Activated naive CD8-positive, alpha-beta T cell treated with anti-CD3 and anti-CD28 coated beads for 36 hours (primary cell): ENCODE measurements around the gene HGF. TPM values are rescaled to one million over a fixed set of nuclear protein-coding genes. Genes with fewer than 3 reads are reported as not detected.

Experiments
- DNase-seq: peaks from one replicate; pipeline ENCODE4 v3.0.0; 2021
- H3K27ac Mint-ChIP-seq: one replicate; pipeline ENCODE4 v1.8.0; 2022; ENCODE audit warnings: mild to moderate bottlenecking, moderate library complexity, mixed read lengths
- H3K27me3 Mint-ChIP-seq: one replicate; pipeline ENCODE4 v1.8.0; 2022; ENCODE audit warnings: mild to moderate bottlenecking, mixed read lengths
- H3K36me3 Mint-ChIP-seq: one replicate; pipeline ENCODE4 v1.8.0; 2021; ENCODE audit warnings: mild to moderate bottlenecking, mixed read lengths
- H3K4me1 Mint-ChIP-seq: one replicate; pipeline ENCODE4 v1.8.0; 2021; ENCODE audit warnings: mixed read lengths
- H3K4me3 Mint-ChIP-seq: one replicate; pipeline ENCODE4 v1.8.0; 2022; ENCODE audit warnings: mild to moderate bottlenecking, moderate library complexity, mixed read lengths
- H3K9me3 Mint-ChIP-seq: one replicate; pipeline ENCODE4 v1.8.0; 2022; ENCODE audit warnings: mixed read lengths
- total RNA-seq, 2 experiments: library from RNA; stranded (reverse); gene quantifications; one replicate each; pipeline ENCODE4 v1.2.3, GENCODE V29; 2021

HGF gene
- total RNA-seq, 2 experiments from 2014 or later: not detected

GRCh38 chr7:81715984-81716588, 53.8 kb downstream of the HGF start:
- no peaks in the 10 kb centered on the region for H3K27me3 Mint-ChIP-seq
- no peaks in the 10 kb centered on the region for H3K4me1 Mint-ChIP-seq
- H3K27ac Mint-ChIP-seq: no peak overlapping the region
- no peaks in the 10 kb centered on the region for H3K36me3 Mint-ChIP-seq
- DNase-seq: no peak
- H3K9me3 Mint-ChIP-seq: no peaks in the 10 kb centered on the region
- no peak overlapping the region for H3K4me3 Mint-ChIP-seq

- H3K27ac Mint-ChIP-seq: no peak overlapping the region
- H3K36me3 Mint-ChIP-seq: no peaks in the 10 kb centered on the region
- DNase-seq: no peak
- H3K4me1 Mint-ChIP-seq: no peaks in the 10 kb centered on the region
- no peaks in the 10 kb centered on the region for H3K27me3 Mint-ChIP-seq
- no peak overlapping the region for H3K4me3 Mint-ChIP-seq
- no peaks in the 10 kb centered on the region for H3K9me3 Mint-ChIP-seq
These were observed 55.5 kb downstream of the HGF start for GRCh38 chr7:81714306-81714705.

- no peaks in the 10 kb centered on the region for H3K27me3 Mint-ChIP-seq
- no peaks in the 10 kb centered on the region for H3K4me1 Mint-ChIP-seq
- no peak overlapping the region for H3K4me3 Mint-ChIP-seq
- DNase-seq: no peak
- H3K36me3 Mint-ChIP-seq: no peaks in the 10 kb centered on the region
- no peaks in the 10 kb centered on the region for H3K9me3 Mint-ChIP-seq
- no peak overlapping the region for H3K27ac Mint-ChIP-seq
These were observed 59.1 kb downstream of the HGF start for GRCh38 chr7:81710751-81711150.

- no peak overlapping the region for H3K27ac Mint-ChIP-seq
- no peak overlapping the region for H3K4me3 Mint-ChIP-seq
- DNase-seq: no peak
- no peaks in the 10 kb centered on the region for H3K4me1 Mint-ChIP-seq
- H3K36me3 Mint-ChIP-seq: no peaks in the 10 kb centered on the region
- no peaks in the 10 kb centered on the region for H3K9me3 Mint-ChIP-seq
- H3K27me3 Mint-ChIP-seq: no peaks in the 10 kb centered on the region
These were observed 60.0 kb downstream of the HGF start for GRCh38 chr7:81709836-81710235.

GRCh38 chr7:81707966-81708365, 61.9 kb downstream of the HGF start:
- Mint-ChIP-seq H3K27me3 (no peaks in the 10 kb centered on the region), H3K4me3 (no peak overlapping the region), H3K4me1 (no peaks in the 10 kb centered on the region), H3K9me3 (no peaks in the 10 kb centered on the region), H3K27ac (no peak overlapping the region), H3K36me3 (no peaks in the 10 kb centered on the region)
- DNase-seq: no peak

- Mint-ChIP-seq H3K27me3 (no peaks in the 10 kb centered on the region), H3K36me3 (no peaks in the 10 kb centered on the region), H3K9me3 (no peaks in the 10 kb centered on the region), H3K4me1 (no peaks in the 10 kb centered on the region), H3K27ac (no peak overlapping the region), H3K4me3 (no peak overlapping the region)
- no peak for DNase-seq
These were observed 62.7 kb downstream of the HGF start for GRCh38 chr7:81707196-81707595.

GRCh38 chr7:81705206-81705605, 64.6 kb downstream of the HGF start:
- H3K36me3 Mint-ChIP-seq: no peaks in the 10 kb centered on the region
- no peak for DNase-seq
- H3K9me3 Mint-ChIP-seq: no peaks in the 10 kb centered on the region
- H3K4me3 Mint-ChIP-seq: no peak overlapping the region
- no peaks in the 10 kb centered on the region for H3K4me1 Mint-ChIP-seq
- no peak overlapping the region for H3K27ac Mint-ChIP-seq
- no peaks in the 10 kb centered on the region for H3K27me3 Mint-ChIP-seq

GRCh38 chr7:81704595-81704994, 65.3 kb downstream of the HGF start:
- Mint-ChIP-seq H3K27ac (no peak overlapping the region), H3K9me3 (no peaks in the 10 kb centered on the region), H3K36me3 (no peaks in the 10 kb centered on the region), H3K4me1 (no peaks in the 10 kb centered on the region), H3K27me3 (no peaks in the 10 kb centered on the region), H3K4me3 (no peak overlapping the region)
- no peak for DNase-seq

- Mint-ChIP-seq H3K36me3 (no peaks in the 10 kb centered on the region), H3K27ac (no peak overlapping the region), H3K9me3 (no peaks in the 10 kb centered on the region), H3K4me1 (no peaks in the 10 kb centered on the region), H3K4me3 (no peak overlapping the region), H3K27me3 (no peaks in the 10 kb centered on the region)
- no peak for DNase-seq
These were observed 70.9 kb downstream of the HGF start for GRCh38 chr7:81698965-81699364.

GRCh38 chr7:81694711-81695110, 75.1 kb downstream of the HGF start:
- no peak overlapping the region for H3K4me3 Mint-ChIP-seq
- no peaks in the 10 kb centered on the region for H3K36me3 Mint-ChIP-seq
- no peak overlapping the region for H3K27ac Mint-ChIP-seq
- no peaks in the 10 kb centered on the region for H3K4me1 Mint-ChIP-seq
- no peak for DNase-seq
- no peaks in the 10 kb centered on the region for H3K27me3 Mint-ChIP-seq
- H3K9me3 Mint-ChIP-seq: no peaks in the 10 kb centered on the region

- Mint-ChIP-seq H3K4me3 (no peak overlapping the region), H3K27ac (no peak overlapping the region), H3K4me1 (no peaks in the 10 kb centered on the region), H3K27me3 (no peaks in the 10 kb centered on the region), H3K9me3 (no peaks in the 10 kb centered on the region), H3K36me3 (no peaks in the 10 kb centered on the region)
- no peak for DNase-seq
These were observed 76.0 kb downstream of the HGF start for GRCh38 chr7:81693894-81694293.

- H3K27me3 Mint-ChIP-seq: no peaks in the 10 kb centered on the region
- no peaks in the 10 kb centered on the region for H3K9me3 Mint-ChIP-seq
- H3K27ac Mint-ChIP-seq: no peak overlapping the region
- no peaks in the 10 kb centered on the region for H3K36me3 Mint-ChIP-seq
- no peak overlapping the region for H3K4me3 Mint-ChIP-seq
- DNase-seq: no peak
- H3K4me1 Mint-ChIP-seq: no peaks in the 10 kb centered on the region
These were observed 76.8 kb downstream of the HGF start for GRCh38 chr7:81693080-81693479.

- Mint-ChIP-seq H3K4me3 (no peak overlapping the region), H3K27me3 (no peaks in the 10 kb centered on the region), H3K4me1 (no peaks in the 10 kb centered on the region), H3K27ac (no peak overlapping the region), H3K36me3 (no peaks in the 10 kb centered on the region), H3K9me3 (no peaks in the 10 kb centered on the region)
- no peak for DNase-seq
These were observed 77.5 kb downstream of the HGF start for GRCh38 chr7:81692146-81692905.

GRCh38 chr7:81691199-81691821, 78.5 kb downstream of the HGF start:
- Mint-ChIP-seq H3K27ac (no peak overlapping the region), H3K9me3 (no peaks in the 10 kb centered on the region), H3K36me3 (no peaks in the 10 kb centered on the region), H3K4me1 (no peaks in the 10 kb centered on the region), H3K4me3 (no peak overlapping the region), H3K27me3 (no peaks in the 10 kb centered on the region)
- DNase-seq: no peak

GRCh38 chr7:81690688-81691087, 79.2 kb downstream of the HGF start:
- Mint-ChIP-seq H3K36me3 (no peaks in the 10 kb centered on the region), H3K4me1 (no peaks in the 10 kb centered on the region), H3K4me3 (no peak overlapping the region), H3K27ac (no peak overlapping the region), H3K27me3 (no peaks in the 10 kb centered on the region), H3K9me3 (no peaks in the 10 kb centered on the region)
- no peak for DNase-seq

- no peak overlapping the region for H3K27ac Mint-ChIP-seq
- no peak overlapping the region for H3K4me3 Mint-ChIP-seq
- H3K36me3 Mint-ChIP-seq: no peaks in the 10 kb centered on the region
These were observed 79.6 kb downstream of the HGF start for GRCh38 chr7:81690251-81690650.

More at GRCh38 chr7:81690251-81690650, 79.6 kb downstream of the HGF start:
- Mint-ChIP-seq H3K4me1 (no peaks in the 10 kb centered on the region), H3K9me3 (no peaks in the 10 kb centered on the region), H3K27me3 (no peaks in the 10 kb centered on the region)
- no peak for DNase-seq
